ENCODE results near the gene IRAG1. TPM values are rescaled to one million over a fixed set of nuclear protein-coding genes. Genes with fewer than 3 reads are reported as not detected.

The IRAG1 gene
- total RNA-seq, 1 experiment from 2014 or later = 0.21 TPM

GRCh38 chr11:10730151-10730550 lies 36.6 kb upstream of the IRAG1 start:
- POLR2A ChIA-PET = no interaction called here
- no TSS peak for BruUV-seq (replicated peaks)

GRCh38 chr11:10728789-10729472 lies 35.4 kb upstream of the IRAG1 start:
- ChIA-PET CTCF (interaction anchor here (0.7 to 1.4 kb wide), 4 partner anchors 209 to 323 kb away, joined by 3 to 10 read pairs (median 3); no protein-coding TSS in a partner anchor), POLR2A (interaction anchor here (0.6 kb wide), 1 partner anchor 74 kb away, joined by 5 read pairs; no protein-coding TSS in a partner anchor)
- H3K27ac ChIP-seq (ENCODE audit: low read length) = no peak overlapping the region
- no peaks in the 10 kb centered on the region for H3K36me3 ChIP-seq (ENCODE audit: control insufficient read depth, insufficient read depth, low read length)
- no TSS peak for BruUV-seq (replicated peaks)
- H3K27me3 ChIP-seq (ENCODE audit: control insufficient read depth, insufficient read depth, low read length) = no peaks in the 10 kb centered on the region
- H3K9me3 ChIP-seq (ENCODE audit: control insufficient read depth, insufficient read depth, low read depth, low read length) = no peaks in the 10 kb centered on the region
- intact Hi-C loops (cut with micrococcal nuclease; ENCODE audit: unreplicated experiment) = no loop called here
- TF ChIP-seq POLR2AphosphoS5 (IDR thresholded peaks at IDR 0.05; ENCODE audit: low read depth, low read length) = no peak
- no peak for TF ChIP-seq CTCF (IDR thresholded peaks at IDR 0.05)
- TF ChIP-seq SIN3A (IDR thresholded peaks at IDR 0.05; ENCODE audit: borderline replicate concordance, insufficient read depth, low read depth, low read length) = no peak
- no peak for TF ChIP-seq REST (IDR thresholded peaks at IDR 0.05; ENCODE audit: insufficient read depth in 1 of 2, low read depth in 2 of 2, low read length in 1 of 2)
- TF ChIP-seq TCF7L2 (IDR thresholded peaks at IDR 0.05; ENCODE audit: low read depth, low read length) = no peak
- no peak overlapping the region for H3K4me3 ChIP-seq (ENCODE audit: low read depth in 2 of 2, low read length in 2 of 2)
- in situ Hi-C loops (cut with HindIII; ENCODE audit: low pct_unique_long_range_greater_than_20kb, low sequenced_read_pairs) = no loop called here
- no peak for ATAC-seq
- no peaks in the 10 kb centered on the region for H3K4me1 ChIP-seq (ENCODE audit: control insufficient read depth, insufficient read depth, low read length)
- no peak for DNase-seq (ENCODE audit: low read depth, low spot score)

More at GRCh38 chr11:10730151-10730550, 36.6 kb upstream of the IRAG1 start:
- no peak for TF ChIP-seq POLR2AphosphoS5 (IDR thresholded peaks at IDR 0.05; ENCODE audit: low read depth, low read length)
- TF ChIP-seq CTCF (IDR thresholded peaks at IDR 0.05) = no peak
- no peak for TF ChIP-seq REST (IDR thresholded peaks at IDR 0.05; ENCODE audit: insufficient read depth in 1 of 2, low read depth in 2 of 2, low read length in 1 of 2)
- no peak for TF ChIP-seq SIN3A (IDR thresholded peaks at IDR 0.05; ENCODE audit: borderline replicate concordance, insufficient read depth, low read depth, low read length)
- TF ChIP-seq TCF7L2 (IDR thresholded peaks at IDR 0.05; ENCODE audit: low read depth, low read length) = no peak
- DNase-seq (ENCODE audit: low read depth, low spot score) (no peak), ATAC-seq (no peak)
- no peaks in the 10 kb centered on the region for H3K36me3 ChIP-seq (ENCODE audit: control insufficient read depth, insufficient read depth, low read length)
- no peaks in the 10 kb centered on the region for H3K27me3 ChIP-seq (ENCODE audit: control insufficient read depth, insufficient read depth, low read length)
- in situ Hi-C loops (cut with HindIII; ENCODE audit: low pct_unique_long_range_greater_than_20kb, low sequenced_read_pairs) = no loop called here
- H3K27ac ChIP-seq (ENCODE audit: low read length) = no peak overlapping the region
- no peak overlapping the region for H3K4me3 ChIP-seq (ENCODE audit: low read depth in 2 of 2, low read length in 2 of 2)
- H3K4me1 ChIP-seq (ENCODE audit: control insufficient read depth, insufficient read depth, low read length) = 0 out of 2 replicates have a peak, but pooled peaks cover under 1% of the 10 kb centered on the region
- no peaks in the 10 kb centered on the region for H3K9me3 ChIP-seq (ENCODE audit: control insufficient read depth, insufficient read depth, low read depth, low read length)
- CTCF ChIA-PET = interaction anchor here (0.8 kb wide), 1 partner anchor 324 kb away, joined by 3 read pairs; no protein-coding TSS in a partner anchor
- intact Hi-C loops (cut with micrococcal nuclease; ENCODE audit: unreplicated experiment) = no loop called here
